ENCODE measurements around the gene EPSTI1.

DNA sequence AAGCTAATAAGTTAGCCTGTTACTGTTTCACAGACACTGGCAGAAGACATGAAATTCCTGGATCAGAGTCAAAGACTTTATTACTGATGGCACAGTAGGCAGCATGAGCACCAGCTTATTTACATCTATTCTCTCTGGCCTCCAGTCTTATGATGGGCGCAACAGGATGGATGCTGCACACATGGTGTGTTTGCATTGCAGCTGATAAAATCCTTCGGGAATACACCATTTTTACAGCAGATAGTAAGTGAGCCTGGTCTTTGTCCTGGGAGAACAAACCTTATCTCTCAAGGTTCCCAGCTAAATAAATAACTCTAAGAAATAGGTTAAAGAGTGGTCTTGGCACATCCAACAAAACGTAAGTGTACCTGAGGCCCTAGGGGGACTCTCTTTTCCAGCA is 16.0 kb downstream of the EPSTI1 start:
- TF ChIP-seq CTCF (IDR thresholded peaks at IDR 0.05), result no peak
- no peak for TF ChIP-seq POLR2AphosphoS5 (IDR thresholded peaks at IDR 0.05)

Data from transverse colon (tissue), 4 donors.